Fibroblast of mammary gland (primary cell): ENCODE data around the gene PGPEP1.
"Not testable (repeated sequence)": the region's sequence is repeated elsewhere in the genome, so short reads cannot be mapped to it uniquely, and the experiment has no call there.

Source experiments
- DNase-seq: peaks from one replicate; pipeline ENCODE4 v3.0.0-alpha.2; 2010; ENCODE audit warnings: low read depth
- H3K4me3 ChIP-seq: 2 replicates; pipeline ENCODE4 v1.5.1; 2011; ENCODE audit warnings: low read depth, mild to moderate bottlenecking, low read length, moderate library complexity; ENCODE audit not compliant: control insufficient read depth
- CTCF ChIP-seq: conservative IDR thresholded peaks from 2 replicates; pipeline ENCODE4 v1.5.1; 2011; ENCODE audit warnings: low read depth, low read length, inconsistent platforms; ENCODE audit not compliant: control insufficient read depth, insufficient read depth

PGPEP1 gene

DNA sequence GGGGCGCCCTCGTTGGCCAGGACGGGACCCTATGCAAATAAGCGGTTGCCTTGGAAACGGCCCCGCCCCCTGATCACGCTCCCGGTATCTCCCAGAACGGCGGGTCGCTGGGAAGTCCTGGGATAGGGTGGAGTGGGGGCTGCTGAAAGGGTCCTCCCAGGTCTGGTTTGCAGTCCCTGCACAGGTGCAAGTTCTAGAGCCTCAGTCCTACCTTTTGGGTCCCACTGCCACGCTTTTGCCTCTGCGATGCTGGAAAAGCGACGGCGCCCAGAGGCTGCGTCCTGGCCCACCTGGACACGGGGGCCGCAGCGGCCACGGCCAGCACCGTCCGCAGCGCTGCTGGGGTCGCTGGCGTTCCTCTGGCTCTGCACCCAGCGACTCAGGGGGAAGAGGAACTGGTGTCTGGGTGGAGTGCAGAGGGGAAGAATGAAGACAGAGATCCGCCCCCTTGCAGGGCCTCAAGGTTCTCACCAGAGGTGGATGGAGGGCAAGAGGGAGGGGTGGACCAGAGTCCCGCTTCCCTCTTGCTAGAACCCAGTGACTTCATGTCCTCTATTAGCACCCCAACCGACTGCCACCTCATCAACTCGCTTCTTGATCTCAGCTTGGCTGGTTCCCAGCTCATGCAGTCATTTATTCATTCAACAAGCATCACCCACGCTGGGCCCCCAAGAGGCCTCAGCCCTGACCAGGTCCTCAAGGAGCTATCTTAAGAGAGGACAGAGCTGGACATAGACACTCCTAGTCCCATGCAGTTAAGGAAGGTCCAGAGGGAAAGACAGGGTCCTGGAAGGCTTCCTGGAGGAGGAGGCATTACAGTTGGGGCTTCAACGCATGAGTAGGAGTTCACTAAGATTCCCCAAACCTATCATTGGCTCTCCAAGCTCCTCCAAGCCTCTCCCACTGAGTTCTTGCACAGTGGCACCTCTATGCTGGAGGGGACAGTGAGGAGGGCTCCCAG lies 57.1 kb downstream of the PGPEP1 start, which contains the start of gene LRRC25:
Gene LRRC25, minus strand, starts transcription at position 381 of the 961 bp plus-strand sequence. CDS start 659 bp downstream, outside the sequence.
- DNase-seq = no peak
- no peak within 1 kb of the TSS for H3K4me3 ChIP-seq
- TF ChIP-seq CTCF = no peak

DNA sequence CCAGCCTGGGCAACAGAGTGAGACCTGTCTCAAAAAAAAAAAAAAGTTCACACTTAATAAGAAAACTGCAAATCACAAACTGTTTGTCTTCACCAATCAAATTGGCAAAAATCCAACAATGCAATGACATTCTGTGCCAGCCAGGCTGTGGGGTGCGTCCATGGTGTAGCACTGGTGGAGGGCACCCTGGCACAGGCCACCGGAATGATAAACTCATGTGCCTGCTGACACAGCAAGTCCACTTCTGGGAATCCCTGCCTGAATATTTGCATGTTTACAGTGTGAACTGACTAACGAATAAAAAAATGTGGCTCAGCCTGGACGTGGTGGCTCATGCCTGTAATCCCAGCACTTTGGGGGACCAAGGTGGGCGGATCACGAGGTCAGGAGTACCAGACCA lies 58.6 kb downstream of the PGPEP1 start:
- peak; percentile 60 for DNase-seq
- no peak overlapping the region for H3K4me3 ChIP-seq

GRCh38 chr19:18401580-18402112 lies 61.2 kb downstream of the PGPEP1 start:
- DNase-seq = peak; percentile 71
- H3K4me3 ChIP-seq = no peak overlapping the region
- TF ChIP-seq CTCF = peak; percentile 48

More for the DNA sequence above, 58.6 kb downstream of the PGPEP1 start:
- TF ChIP-seq CTCF = no peak

DNA sequence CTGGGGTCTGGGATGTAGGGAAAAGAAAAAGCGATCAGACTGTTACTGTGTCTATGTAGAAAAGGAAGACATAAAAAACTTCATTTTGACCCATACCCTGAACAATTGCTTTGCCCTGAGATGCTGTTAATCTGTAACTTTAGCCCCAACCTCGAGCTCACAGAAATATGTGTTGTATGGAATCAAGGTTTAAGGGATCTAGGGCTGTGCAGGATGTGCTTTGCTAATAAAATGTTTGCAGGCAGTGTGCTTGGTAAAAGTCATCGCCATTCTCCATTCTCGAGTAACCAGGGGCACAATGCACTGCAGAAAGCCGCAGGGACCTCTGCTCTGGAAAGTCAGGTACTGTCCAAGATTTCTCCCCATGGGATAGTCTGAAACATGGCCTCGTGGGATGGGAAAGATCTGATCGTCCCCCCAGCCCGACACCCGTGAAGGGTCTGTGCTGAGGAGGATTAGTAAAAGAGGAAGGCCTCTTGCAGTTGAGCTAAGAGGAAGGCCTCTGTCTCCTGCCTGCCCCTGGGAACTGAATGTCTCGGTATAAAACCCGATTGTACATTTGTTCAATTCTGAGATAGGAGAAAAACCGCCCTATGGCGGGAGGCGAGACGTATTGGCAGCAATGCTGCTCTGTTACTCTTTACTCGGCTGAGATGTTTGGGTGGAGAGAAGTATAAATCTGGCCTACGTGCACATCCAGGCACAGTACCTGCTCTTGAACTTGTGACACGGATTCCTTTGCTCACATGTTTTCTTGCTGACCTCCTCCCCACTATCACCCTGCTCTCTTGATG lies 62.3 kb downstream of the PGPEP1 start:
- H3K4me3 ChIP-seq, DNase-seq: not testable (repeated sequence)

DNA sequence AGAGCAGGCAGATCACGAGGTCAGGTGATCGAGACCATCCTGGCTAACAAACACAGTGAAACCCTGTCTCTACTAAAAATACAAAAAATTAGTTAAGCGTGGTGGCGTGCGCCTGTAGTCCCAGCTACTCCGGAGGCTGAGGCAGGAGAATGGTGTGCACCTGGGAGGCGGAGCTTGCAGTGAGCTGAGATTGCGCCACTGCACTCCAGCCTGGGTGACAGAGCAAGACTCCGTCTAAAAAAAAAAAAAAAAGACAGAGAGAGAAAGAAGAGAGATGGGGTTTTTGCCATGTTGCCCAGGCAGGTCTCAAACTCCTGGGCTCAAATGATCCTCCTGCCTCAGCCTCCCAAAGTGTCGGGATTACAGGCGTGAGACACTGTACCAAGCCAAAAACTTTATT lies 65.4 kb downstream of the PGPEP1 start:
- not testable (repeated sequence) for DNase-seq, H3K4me3 ChIP-seq

DNA sequence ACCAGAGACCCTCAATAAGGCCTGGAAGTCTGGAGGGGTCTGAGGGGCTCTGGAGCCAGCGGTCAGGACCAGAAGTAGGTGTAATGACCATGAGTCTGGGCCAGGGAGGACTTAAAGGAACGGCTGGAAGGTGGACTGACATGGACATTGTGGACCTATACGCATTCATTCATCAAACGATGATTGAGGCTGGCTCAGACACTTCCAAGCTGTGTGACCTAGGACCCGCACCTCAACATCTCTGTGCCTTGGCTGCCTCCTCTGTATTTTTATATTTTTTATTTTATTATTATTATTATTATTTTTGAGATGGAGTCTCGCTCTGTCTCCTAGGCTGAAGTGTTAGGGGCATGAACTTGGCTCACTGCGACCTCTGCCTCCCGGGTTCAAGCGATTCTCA lies 66.4 kb downstream of the PGPEP1 start:
- no peak for DNase-seq
- H3K4me3 ChIP-seq = no peak overlapping the region
- TF ChIP-seq CTCF = no peak

DNA sequence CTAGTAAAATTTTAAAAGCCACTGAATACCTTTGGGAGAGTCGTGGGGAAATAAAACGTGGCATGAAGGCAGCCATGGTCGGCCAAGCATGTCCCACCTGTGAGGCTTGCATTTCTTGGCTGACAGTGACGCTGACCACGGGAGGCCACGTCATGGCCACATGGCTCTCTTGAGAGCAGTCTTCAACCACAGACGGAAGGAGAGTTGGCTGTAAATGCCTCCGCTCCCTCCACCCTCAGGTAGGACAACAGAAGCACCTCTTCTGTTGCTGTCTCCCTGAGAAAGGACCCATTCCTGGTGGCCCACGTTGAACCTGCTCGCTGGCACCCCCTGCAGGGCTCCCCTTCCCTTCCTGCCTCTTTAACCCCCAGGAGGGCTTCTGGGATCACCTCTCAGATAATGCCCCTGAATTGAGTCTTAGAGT lies 67.7 kb downstream of the PGPEP1 start:
- peak; percentile 43 for TF ChIP-seq CTCF
- no peak overlapping the region for H3K4me3 ChIP-seq
- DNase-seq = no peak
